Activated effector memory CD4-positive, alpha-beta T cell treated with anti-CD3 and anti-CD28 coated beads, Interleukin-2, amount 50 U/mL, for 16 hours (primary cell): ENCODE results near the gene CEMP1.

Source experiments
- DNase-seq: peaks from one replicate; pipeline ENCODE4 v3.0.0-alpha.2; 2020

Gene CEMP1

GRCh38 chr16:2483939-2484897 lies 47.0 kb downstream of the CEMP1 start:
- no peak for DNase-seq

- no peak for DNase-seq
These were observed 48.3 kb downstream of the CEMP1 start for GRCh38 chr16:2482708-2483534.

GRCh38 chr16:2482249-2482648 lies 49.0 kb downstream of the CEMP1 start:
- no peak for DNase-seq

GRCh38 chr16:2481676-2482075 lies 49.5 kb downstream of the CEMP1 start:
- DNase-seq = no peak

- DNase-seq = no peak
These were observed 50.3 kb downstream of the CEMP1 start for GRCh38 chr16:2480948-2481347.
